Activated naive CD4-positive, alpha-beta T cell treated with anti-CD3 and anti-CD28 coated beads for 36 hours (primary cell): ENCODE measurements around the gene COL17A1. TPM values are rescaled to one million over a fixed set of nuclear protein-coding genes. Genes with fewer than 3 reads are reported as not detected.

Experiments
- CTCF ChIA-PET: fragments of 350-600 bp; sonication (Branson Sonifier 250); formaldehyde crosslinking; loops from one replicate; lab custom pipeline; 2021; ENCODE audit warnings: antibody characterized with exemption; lab: Charles Lee
- DNase-seq: peaks from one replicate; pipeline ENCODE4 v3.0.0-alpha.2; 2020
- H3K27ac Mint-ChIP-seq: one replicate; pipeline ENCODE4 v1.8.0; 2021; ENCODE audit warnings: mild to moderate bottlenecking, mixed read lengths
- H3K27me3 Mint-ChIP-seq: one replicate; pipeline ENCODE4 v1.8.0; 2021; ENCODE audit warnings: low read depth, mixed read lengths
- H3K36me3 Mint-ChIP-seq: one replicate; pipeline ENCODE4 v1.8.0; 2021; ENCODE audit warnings: low read depth, mixed read lengths
- H3K4me1 Mint-ChIP-seq: one replicate; pipeline ENCODE4 v1.8.0; 2021; ENCODE audit warnings: low read depth, mixed read lengths
- H3K4me3 Mint-ChIP-seq: one replicate; pipeline ENCODE4 v1.8.0; 2021; ENCODE audit warnings: mild to moderate bottlenecking, moderate library complexity, mixed read lengths
- H3K9me3 Mint-ChIP-seq: one replicate; pipeline ENCODE4 v1.8.0; 2021; ENCODE audit warnings: mixed read lengths
- intact Hi-C: fragments of 100-400 bp; cut with micrococcal nuclease; formaldehyde crosslinking; loops from one replicate; pipeline ENCODE4 v1.15.1; 2023
- total RNA-seq, 2 experiments: library from RNA; stranded (reverse); gene quantifications; one replicate each; pipeline ENCODE4 v1.2.3, GENCODE V29; 2021

Gene COL17A1
- total RNA-seq, 2 experiments from 2014 or later = not detected

GRCh38 chr10:104069613-104070012 is 16.1 kb downstream of the COL17A1 start:
- Mint-ChIP-seq H3K36me3 (no peaks in the 10 kb centered on the region), H3K4me1 (no peaks in the 10 kb centered on the region), H3K27me3 (no peaks in the 10 kb centered on the region), H3K9me3 (no peaks in the 10 kb centered on the region), H3K4me3 (no peak overlapping the region), H3K27ac (no peak overlapping the region)
- intact Hi-C loops = no loop called here
- CTCF ChIA-PET = interaction anchor here (0.6 kb wide), 1 partner anchor 140 kb away, joined by 3 read pairs; no protein-coding TSS in a partner anchor
- no peak for DNase-seq

GRCh38 chr10:104067525-104067924 is 18.2 kb downstream of the COL17A1 start:
- no peak overlapping the region for H3K27ac Mint-ChIP-seq
- H3K9me3 Mint-ChIP-seq = no peaks in the 10 kb centered on the region
- CTCF ChIA-PET = interaction anchor here (1.2 kb wide), 1 partner anchor 38 kb away, joined by 3 read pairs; no protein-coding TSS in a partner anchor
- H3K27me3 Mint-ChIP-seq = peaks cover 2% of the 10 kb centered on the region
- no peaks in the 10 kb centered on the region for H3K36me3 Mint-ChIP-seq
- no peak overlapping the region for H3K4me3 Mint-ChIP-seq
- DNase-seq = no peak
- intact Hi-C loops = no loop called here
- no peaks in the 10 kb centered on the region for H3K4me1 Mint-ChIP-seq

GRCh38 chr10:104066945-104067344 is 18.7 kb downstream of the COL17A1 start:
- CTCF ChIA-PET = no interaction called here
- H3K27ac Mint-ChIP-seq = no peak overlapping the region

GRCh38 chr10:104065748-104066147 is 19.9 kb downstream of the COL17A1 start:
- intact Hi-C loops = no loop called here
- H3K27ac Mint-ChIP-seq = no peak overlapping the region
- H3K9me3 Mint-ChIP-seq = no peaks in the 10 kb centered on the region
- peaks cover 2% of the 10 kb centered on the region for H3K27me3 Mint-ChIP-seq
- H3K4me1 Mint-ChIP-seq = no peaks in the 10 kb centered on the region
- no peak for DNase-seq
- H3K36me3 Mint-ChIP-seq = no peaks in the 10 kb centered on the region
- no peak overlapping the region for H3K4me3 Mint-ChIP-seq
- CTCF ChIA-PET = interaction anchor here (0.6 kb wide), 1 partner anchor 11 kb away, joined by 3 read pairs; no protein-coding TSS in a partner anchor

More at GRCh38 chr10:104066945-104067344, 18.7 kb downstream of the COL17A1 start:
- H3K27me3 Mint-ChIP-seq = peaks cover 2% of the 10 kb centered on the region
- no peaks in the 10 kb centered on the region for H3K4me1 Mint-ChIP-seq
- no peaks in the 10 kb centered on the region for H3K9me3 Mint-ChIP-seq
- intact Hi-C loops = no loop called here
- H3K36me3 Mint-ChIP-seq = no peaks in the 10 kb centered on the region
- no peak overlapping the region for H3K4me3 Mint-ChIP-seq
- no peak for DNase-seq

- H3K4me3 Mint-ChIP-seq = no peak overlapping the region
- no peaks in the 10 kb centered on the region for H3K9me3 Mint-ChIP-seq
- intact Hi-C loops = no loop called here
- DNase-seq = no peak
- no peaks in the 10 kb centered on the region for H3K36me3 Mint-ChIP-seq
- no peaks in the 10 kb centered on the region for H3K4me1 Mint-ChIP-seq
- H3K27ac Mint-ChIP-seq = no peak overlapping the region
- H3K27me3 Mint-ChIP-seq = peaks cover 2% of the 10 kb centered on the region
- CTCF ChIA-PET = no interaction called here
These were observed 24.5 kb downstream of the COL17A1 start for GRCh38 chr10:104061196-104061595.

- H3K4me3 Mint-ChIP-seq = no peak overlapping the region
- CTCF ChIA-PET = interaction anchor here (0.6 kb wide), 1 partner anchor 124 kb away, joined by 3 read pairs; no protein-coding TSS in a partner anchor
- intact Hi-C loops = no loop called here
- H3K36me3 Mint-ChIP-seq = no peaks in the 10 kb centered on the region
- no peak for DNase-seq
- H3K4me1 Mint-ChIP-seq = no peaks in the 10 kb centered on the region
- peaks cover 2% of the 10 kb centered on the region for H3K27me3 Mint-ChIP-seq
- no peaks in the 10 kb centered on the region for H3K9me3 Mint-ChIP-seq
- no peak overlapping the region for H3K27ac Mint-ChIP-seq
These were observed 26.3 kb downstream of the COL17A1 start for GRCh38 chr10:104059364-104059763.

- H3K9me3 Mint-ChIP-seq = no peaks in the 10 kb centered on the region
- H3K27ac Mint-ChIP-seq = no peak overlapping the region
- H3K27me3 Mint-ChIP-seq = no peaks in the 10 kb centered on the region
- H3K36me3 Mint-ChIP-seq = no peaks in the 10 kb centered on the region
- DNase-seq = no peak
- no peak overlapping the region for H3K4me3 Mint-ChIP-seq
- intact Hi-C loops = loop anchor here (2.0 kb wide), 1 partner anchor 65 kb away; the partner anchor contains the start of gene SFR1
- no peaks in the 10 kb centered on the region for H3K4me1 Mint-ChIP-seq
- CTCF ChIA-PET = interaction anchor here (1.0 to 1.2 kb wide), 3 partner anchors 21 to 173 kb away, joined by 3 to 4 read pairs (median 3); no protein-coding TSS in a partner anchor
These were observed 28.0 kb downstream of the COL17A1 start for GRCh38 chr10:104057717-104058116.

GRCh38 chr10:104056619-104057273 is 28.9 kb downstream of the COL17A1 start:
- H3K4me1 Mint-ChIP-seq = no peaks in the 10 kb centered on the region
- CTCF ChIA-PET = interaction anchor here (0.6 to 1.1 kb wide), 2 partner anchors 172 to 198 kb away, joined by 3 read pairs; no protein-coding TSS in a partner anchor

GRCh38 chr10:104054430-104054829 is 31.2 kb downstream of the COL17A1 start:
- intact Hi-C loops = no loop called here
- Mint-ChIP-seq H3K4me3 (no peak overlapping the region), H3K27ac (no peak overlapping the region), H3K9me3 (no peaks in the 10 kb centered on the region), H3K4me1 (no peaks in the 10 kb centered on the region), H3K36me3 (no peaks in the 10 kb centered on the region), H3K27me3 (no peaks in the 10 kb centered on the region)
- DNase-seq = no peak
- CTCF ChIA-PET = interaction anchor here (0.8 kb wide), 1 partner anchor 69 kb away, joined by 3 read pairs; no protein-coding TSS in a partner anchor

More at GRCh38 chr10:104056619-104057273, 28.9 kb downstream of the COL17A1 start:
- DNase-seq = no peak
- no peaks in the 10 kb centered on the region for H3K27me3 Mint-ChIP-seq
- H3K36me3 Mint-ChIP-seq = no peaks in the 10 kb centered on the region
- intact Hi-C loops = loop anchor here (2.0 kb wide), 1 partner anchor 66 kb away; the partner anchor contains the start of gene SFR1
- H3K4me3 Mint-ChIP-seq = no peak overlapping the region
- no peak overlapping the region for H3K27ac Mint-ChIP-seq
- no peaks in the 10 kb centered on the region for H3K9me3 Mint-ChIP-seq

GRCh38 chr10:104053201-104053600 is 32.5 kb downstream of the COL17A1 start:
- H3K36me3 Mint-ChIP-seq = no peaks in the 10 kb centered on the region
- no peak overlapping the region for H3K4me3 Mint-ChIP-seq
- CTCF ChIA-PET = no interaction called here
- H3K9me3 Mint-ChIP-seq = no peaks in the 10 kb centered on the region
- DNase-seq = no peak
- no peaks in the 10 kb centered on the region for H3K4me1 Mint-ChIP-seq
- no peaks in the 10 kb centered on the region for H3K27me3 Mint-ChIP-seq
- intact Hi-C loops = no loop called here
- no peak overlapping the region for H3K27ac Mint-ChIP-seq

- no peak for DNase-seq
- intact Hi-C loops = no loop called here
- no peaks in the 10 kb centered on the region for H3K4me1 Mint-ChIP-seq
- H3K4me3 Mint-ChIP-seq = no peak overlapping the region
- CTCF ChIA-PET = no interaction called here
- H3K27me3 Mint-ChIP-seq = no peaks in the 10 kb centered on the region
- no peaks in the 10 kb centered on the region for H3K36me3 Mint-ChIP-seq
- no peaks in the 10 kb centered on the region for H3K9me3 Mint-ChIP-seq
- H3K27ac Mint-ChIP-seq = no peak overlapping the region
These were observed 33.2 kb downstream of the COL17A1 start for GRCh38 chr10:104052431-104052830.

- Mint-ChIP-seq H3K27me3 (no peaks in the 10 kb centered on the region), H3K27ac (no peak overlapping the region), H3K4me1 (no peaks in the 10 kb centered on the region), H3K4me3 (no peak overlapping the region), H3K36me3 (no peaks in the 10 kb centered on the region), H3K9me3 (no peaks in the 10 kb centered on the region)
- intact Hi-C loops = no loop called here
- no peak for DNase-seq
- CTCF ChIA-PET = interaction anchor here (0.7 kb wide), 1 partner anchor 188 kb away, joined by 3 read pairs; no protein-coding TSS in a partner anchor
These were observed 36.0 kb downstream of the COL17A1 start for GRCh38 chr10:104049504-104050250.
